VCaP (cell line): Measurements from ENCODE around the gene ZNF792.
A peak's percentile ranks its signal among the peaks of the same experiment; 100 is the strongest.

Experiments used
- H3K27ac ChIP-seq: fragments of 450-650 bp; 2 replicates; pipeline ENCODE4 v1.5.1; 2017
- TF ChIP-seq, protein P1 (sequence below): fragments of 450-650 bp; conservative IDR thresholded peaks from 2 replicates; pipeline ENCODE4 v1.5.1; 2017; ENCODE audit warnings: mild to moderate bottlenecking, moderate library complexity

Gene ZNF792

GRCh38 chr19:35006999-35007365 lies 43.0 kb upstream of the ZNF792 start:
- H3K27ac ChIP-seq, result peak overlapping the region; percentile 64
- TF ChIP-seq, protein P1, sequence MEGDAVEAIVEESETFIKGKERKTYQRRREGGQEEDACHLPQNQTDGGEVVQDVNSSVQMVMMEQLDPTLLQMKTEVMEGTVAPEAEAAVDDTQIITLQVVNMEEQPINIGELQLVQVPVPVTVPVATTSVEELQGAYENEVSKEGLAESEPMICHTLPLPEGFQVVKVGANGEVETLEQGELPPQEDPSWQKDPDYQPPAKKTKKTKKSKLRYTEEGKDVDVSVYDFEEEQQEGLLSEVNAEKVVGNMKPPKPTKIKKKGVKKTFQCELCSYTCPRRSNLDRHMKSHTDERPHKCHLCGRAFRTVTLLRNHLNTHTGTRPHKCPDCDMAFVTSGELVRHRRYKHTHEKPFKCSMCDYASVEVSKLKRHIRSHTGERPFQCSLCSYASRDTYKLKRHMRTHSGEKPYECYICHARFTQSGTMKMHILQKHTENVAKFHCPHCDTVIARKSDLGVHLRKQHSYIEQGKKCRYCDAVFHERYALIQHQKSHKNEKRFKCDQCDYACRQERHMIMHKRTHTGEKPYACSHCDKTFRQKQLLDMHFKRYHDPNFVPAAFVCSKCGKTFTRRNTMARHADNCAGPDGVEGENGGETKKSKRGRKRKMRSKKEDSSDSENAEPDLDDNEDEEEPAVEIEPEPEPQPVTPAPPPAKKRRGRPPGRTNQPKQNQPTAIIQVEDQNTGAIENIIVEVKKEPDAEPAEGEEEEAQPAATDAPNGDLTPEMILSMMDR, result no peak

DNA sequence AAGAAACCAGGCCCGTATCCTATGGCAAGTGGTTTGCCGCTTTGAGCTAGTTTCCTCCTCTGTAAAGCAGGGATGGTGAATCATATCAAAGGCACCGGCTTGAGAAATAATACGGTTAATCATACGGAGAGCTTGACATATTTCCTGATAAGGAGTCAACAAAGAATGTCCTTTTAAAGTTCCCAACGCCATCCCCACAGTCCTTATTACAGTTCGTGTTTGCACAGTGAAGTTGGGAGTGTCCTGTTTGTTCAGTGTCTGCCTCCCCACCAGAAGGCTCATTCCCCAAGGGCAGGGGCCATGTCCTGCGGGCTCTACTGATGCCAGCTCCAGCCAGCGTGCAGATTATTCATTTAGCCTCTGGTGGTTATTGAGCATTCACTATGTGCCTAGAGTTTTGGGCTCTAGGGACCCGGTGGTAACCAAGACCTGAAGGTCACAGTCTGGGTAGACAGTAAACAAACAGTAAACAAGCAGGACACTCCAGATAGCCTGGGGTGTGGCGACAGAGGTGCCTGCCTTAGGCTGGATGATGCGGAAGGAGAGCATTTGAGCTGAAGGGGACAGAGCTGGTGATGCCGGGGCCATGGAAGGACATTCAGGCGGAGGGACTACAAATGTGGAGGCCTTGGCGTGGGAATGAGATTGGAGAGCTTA lies 42.4 kb upstream of the ZNF792 start:
- TF ChIP-seq, protein P1, result no peak
- H3K27ac ChIP-seq, result peak overlapping the region; percentile 64

GRCh38 chr19:35006007-35006341 lies 41.9 kb upstream of the ZNF792 start:
- peak overlapping the region; percentile 64 for H3K27ac ChIP-seq

DNA sequence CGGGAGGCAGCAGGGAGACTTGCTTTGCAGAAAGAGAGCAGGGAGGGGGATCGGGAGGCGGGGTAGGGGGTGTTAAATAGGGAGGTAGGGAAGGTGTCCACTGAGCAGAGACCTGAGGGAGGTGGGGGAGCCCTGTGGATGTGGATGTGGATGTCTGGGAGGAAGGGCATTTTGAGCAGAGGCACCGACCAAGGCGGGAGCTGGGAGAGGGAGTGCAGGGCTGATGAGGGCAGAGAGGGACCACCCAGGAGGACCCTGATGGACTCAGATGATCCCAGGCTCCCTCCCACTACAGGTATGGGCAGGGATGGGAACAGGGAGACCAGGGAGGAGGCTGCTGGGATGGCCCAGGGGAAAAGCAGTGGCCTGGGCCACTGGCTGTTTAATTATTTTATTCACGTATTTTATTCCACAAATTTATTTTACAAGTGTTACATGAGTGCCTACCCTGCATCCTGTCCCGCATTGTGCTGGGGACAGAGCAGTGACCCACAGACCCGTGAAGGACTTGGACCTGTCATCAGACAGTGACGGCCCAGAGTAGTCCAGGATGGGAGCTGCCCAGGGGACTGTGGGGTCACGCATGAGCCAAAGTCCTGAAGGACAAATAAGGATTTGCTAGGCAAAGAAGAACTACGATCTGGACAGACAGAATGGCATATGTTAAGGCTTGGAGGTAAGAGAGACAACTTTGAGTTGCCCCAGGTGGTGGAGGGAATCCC lies 41.4 kb upstream of the ZNF792 start:
- TF ChIP-seq, protein P1, result no peak
- peak overlapping the region; percentile 64 for H3K27ac ChIP-seq

- TF ChIP-seq, protein P1, result no peak
- peak overlapping the region; percentile 64 for H3K27ac ChIP-seq
Measured at GRCh38 chr19:35004517-35005255, 40.7 kb upstream of the ZNF792 start.

GRCh38 chr19:35002037-35002535 lies 38.1 kb upstream of the ZNF792 start:
- TF ChIP-seq, protein P1, result no peak
- peak overlapping the region; percentile 7; the same call in 1 of the 2 replicates for H3K27ac ChIP-seq

GRCh38 chr19:35000647-35001501 lies 36.8 kb upstream of the ZNF792 start:
- TF ChIP-seq, protein P1, result no peak
- peak overlapping the region; percentile 93 for H3K27ac ChIP-seq
